Daoy (cell line): ENCODE results near the gene AKR7A3. TPM values are rescaled to one million over a fixed set of nuclear protein-coding genes. Genes with fewer than 3 reads are reported as not detected.
"Not testable (repeated sequence)": the region's sequence is repeated elsewhere in the genome, so short reads cannot be mapped to it uniquely, and the experiment has no call there.

ENCODE experiments used
- DNase-seq: peaks from one replicate; pipeline ENCODE4 v3.0.0-alpha.2; 2015; ENCODE audit warnings: low read depth
- total RNA-seq: library from RNA; depleted of rRNA; stranded (reverse); fragments of >200 nt; shearing (Covaris generic); gene quantifications from 2 replicates; pipeline ENCODE4 v1.2.3, GENCODE V29; 2014

The AKR7A3 gene
- total RNA-seq, 1 experiment from 2014 or later: 0.40 TPM

DNA sequence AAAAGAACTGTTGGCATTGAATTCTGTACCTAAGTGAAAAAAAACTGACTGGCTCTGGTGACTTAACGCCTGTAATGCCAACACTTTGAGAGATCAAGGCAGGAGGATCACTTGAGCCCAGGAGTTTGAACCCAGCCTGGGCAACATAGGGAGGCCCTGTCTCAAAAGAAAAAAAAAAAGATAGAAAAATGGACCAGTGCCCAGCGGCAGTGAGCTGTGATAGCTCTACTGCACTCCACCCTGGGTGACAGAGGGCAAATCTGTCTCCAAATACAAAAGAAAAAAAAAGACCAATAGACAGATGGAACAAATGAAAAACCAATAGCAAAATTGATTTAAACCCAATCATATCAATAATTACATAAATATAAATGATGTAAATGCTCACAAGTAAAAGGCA, 674 bp upstream of the AKR7A3 start:
- DNase-seq: no peak

DNA sequence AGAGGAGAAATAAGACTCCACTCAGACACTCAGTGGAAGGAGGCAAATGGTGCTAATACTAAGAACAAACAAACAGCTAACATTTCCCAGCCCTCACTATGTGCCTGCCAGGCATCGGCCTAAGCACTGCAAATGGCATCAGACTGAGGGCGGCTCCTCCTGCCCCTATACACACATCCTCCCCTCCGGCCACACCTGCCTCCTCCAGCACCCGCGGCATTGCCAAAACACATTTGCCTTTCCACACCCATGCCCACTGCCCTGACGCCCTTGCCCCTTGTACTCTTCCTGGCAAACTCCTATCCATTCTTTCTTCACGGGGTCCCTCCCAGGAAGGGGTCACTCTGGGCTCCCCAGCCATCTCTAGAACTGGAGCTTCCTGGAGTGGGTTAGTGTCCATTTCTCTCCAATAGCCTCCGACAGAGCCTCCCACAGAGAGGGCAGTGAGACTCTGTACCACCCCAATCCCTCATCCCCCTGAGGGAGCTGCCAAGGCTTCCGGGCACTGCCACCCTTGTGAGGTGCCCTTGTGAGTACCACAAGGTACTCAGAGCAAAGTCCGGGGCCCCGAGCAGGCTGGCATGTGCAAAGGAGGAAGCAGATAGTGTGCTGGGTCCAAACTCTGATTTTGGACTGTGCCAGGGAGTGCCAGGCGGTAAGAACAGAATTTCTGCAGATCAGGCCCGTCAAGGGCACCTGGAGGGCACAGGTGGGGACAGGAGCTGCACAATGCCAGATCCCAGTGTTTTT, 959 bp downstream of the AKR7A3 start:
- no peak for DNase-seq

DNA sequence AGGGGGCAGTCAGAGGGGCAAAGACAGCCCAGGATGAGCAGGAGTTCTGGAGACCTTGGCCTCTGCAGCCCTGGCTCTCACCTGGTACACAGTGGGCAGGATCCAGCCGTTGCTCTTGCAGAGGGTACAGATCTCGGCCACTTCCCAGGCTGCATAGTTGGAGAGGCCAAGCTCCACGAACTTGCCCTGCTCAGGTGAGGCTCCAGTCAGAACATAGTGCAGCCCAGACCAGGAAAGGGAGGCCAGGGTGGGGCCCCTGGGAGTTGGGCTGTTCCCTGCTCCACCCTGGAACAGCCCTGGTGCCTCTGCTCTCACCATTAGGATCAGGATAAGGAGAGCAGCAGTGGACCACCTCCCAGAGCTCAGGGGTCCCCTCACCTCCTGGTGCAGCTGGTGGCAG, 2.8 kb downstream of the AKR7A3 start:
- DNase-seq: not testable (repeated sequence)

DNA sequence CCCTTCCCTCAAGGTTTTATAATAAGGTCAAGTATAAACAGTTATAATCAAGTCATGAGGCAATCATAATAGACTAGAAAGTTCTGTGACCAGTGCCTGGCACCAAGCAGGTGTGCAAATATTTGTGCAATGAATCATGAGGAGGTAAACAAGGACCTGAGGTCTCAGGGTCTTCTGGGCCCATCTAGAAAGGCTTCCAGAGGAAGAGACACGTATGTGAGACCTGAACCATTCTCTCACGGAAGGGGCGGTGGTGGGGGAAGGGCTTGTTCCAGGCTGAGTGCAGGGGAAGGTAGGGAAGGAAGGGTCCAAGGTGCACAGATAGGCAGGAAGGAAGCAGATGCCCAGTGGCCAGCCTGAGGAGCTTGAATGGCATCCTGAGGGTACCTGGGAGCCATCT, 3.2 kb downstream of the AKR7A3 start:
- not testable (repeated sequence) for DNase-seq

DNA sequence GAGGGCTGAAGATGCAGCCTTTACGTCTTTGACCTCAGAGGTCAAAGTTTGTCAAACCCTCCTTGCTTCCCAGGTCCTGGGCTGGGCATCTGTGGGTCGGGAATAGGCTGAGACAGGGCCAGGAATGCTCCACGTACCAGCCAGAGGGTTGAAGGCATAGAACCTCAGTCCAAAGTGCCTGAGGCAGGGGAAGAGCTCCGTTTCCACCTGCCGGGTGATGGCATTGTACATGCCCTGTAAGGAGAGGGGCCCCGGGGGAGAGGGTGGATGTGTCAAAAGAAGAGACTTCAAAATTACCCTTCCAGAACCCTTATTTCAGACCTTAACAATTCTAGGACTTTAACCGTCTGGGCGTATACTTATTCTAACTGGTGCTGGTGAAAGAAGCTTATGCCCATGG, 3.7 kb downstream of the AKR7A3 start:
- no peak for DNase-seq

DNA sequence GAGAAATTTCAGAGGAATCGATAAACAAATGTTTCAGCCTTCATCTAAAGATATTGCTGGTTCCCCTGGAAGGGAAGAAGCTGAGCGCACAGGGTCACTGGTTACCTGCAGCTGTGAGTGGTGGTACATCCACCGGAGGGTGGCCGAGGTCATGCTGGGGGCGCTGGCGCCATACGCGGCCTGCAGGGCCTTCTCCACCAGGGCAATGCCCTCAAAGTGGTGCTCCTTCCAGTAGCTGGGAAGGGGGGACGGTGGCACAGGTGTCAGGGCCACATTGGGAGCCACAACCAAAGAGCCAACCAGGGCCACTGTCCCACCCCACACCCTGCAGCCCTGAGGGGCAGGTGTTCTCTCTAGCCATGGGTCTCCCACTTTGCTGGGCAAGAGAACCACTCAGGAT, 4.7 kb downstream of the AKR7A3 start:
- DNase-seq: no peak

DNA sequence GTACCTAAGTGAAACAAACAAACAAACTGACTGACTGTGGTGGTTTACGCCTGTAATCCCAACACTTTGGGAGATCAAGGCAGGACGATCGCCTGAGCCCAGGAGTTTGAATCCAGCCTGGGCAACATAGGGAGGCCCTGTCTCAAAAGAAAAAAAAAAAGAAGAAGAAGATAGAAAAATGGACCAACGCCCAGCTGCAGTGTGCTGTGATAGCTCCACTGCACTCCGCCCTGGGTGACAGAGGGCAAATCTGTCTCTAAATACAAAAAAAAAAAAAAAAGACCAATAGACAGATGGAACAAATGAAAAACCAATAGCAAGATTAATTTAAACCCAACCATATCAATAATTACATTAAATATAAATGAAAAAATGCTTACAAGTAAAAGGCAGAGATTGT, 13.9 kb downstream of the AKR7A3 start:
- DNase-seq: no peak

DNA sequence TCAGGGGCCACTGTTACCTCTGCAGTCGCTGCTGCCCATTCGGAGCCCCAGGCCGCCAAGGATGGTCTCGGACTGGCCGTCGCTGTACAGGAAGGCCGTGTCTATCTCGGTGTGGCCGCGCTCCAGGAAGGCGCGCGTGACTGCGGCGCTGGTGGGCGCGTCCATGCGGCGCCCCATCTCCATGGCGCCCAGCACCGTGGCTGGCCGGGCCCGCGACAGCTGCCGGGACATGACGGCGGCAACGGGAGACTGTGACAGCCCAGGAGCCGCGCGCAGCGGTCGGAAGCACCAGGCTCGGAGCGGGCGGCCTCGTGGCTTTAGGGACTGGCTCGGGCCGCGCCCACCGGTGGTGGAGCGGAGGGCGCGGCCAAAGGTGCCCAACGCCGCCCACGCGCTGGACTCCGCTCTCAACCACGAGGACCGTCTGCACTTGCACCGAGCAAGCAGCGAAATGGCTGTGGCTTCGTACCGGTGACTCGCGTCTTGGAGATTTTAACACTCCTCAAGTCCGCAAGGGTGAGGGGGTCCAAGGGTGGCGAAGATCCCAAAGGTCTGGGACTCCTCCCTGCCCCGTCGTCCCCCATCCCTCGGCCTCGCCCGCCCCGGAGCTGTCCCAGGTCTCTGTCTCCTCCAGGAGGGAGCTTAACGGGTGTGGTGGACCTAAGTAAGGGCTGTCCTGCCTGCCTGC, 14.6 kb downstream of the AKR7A3 start:
- DNase-seq: not testable (repeated sequence)

DNA sequence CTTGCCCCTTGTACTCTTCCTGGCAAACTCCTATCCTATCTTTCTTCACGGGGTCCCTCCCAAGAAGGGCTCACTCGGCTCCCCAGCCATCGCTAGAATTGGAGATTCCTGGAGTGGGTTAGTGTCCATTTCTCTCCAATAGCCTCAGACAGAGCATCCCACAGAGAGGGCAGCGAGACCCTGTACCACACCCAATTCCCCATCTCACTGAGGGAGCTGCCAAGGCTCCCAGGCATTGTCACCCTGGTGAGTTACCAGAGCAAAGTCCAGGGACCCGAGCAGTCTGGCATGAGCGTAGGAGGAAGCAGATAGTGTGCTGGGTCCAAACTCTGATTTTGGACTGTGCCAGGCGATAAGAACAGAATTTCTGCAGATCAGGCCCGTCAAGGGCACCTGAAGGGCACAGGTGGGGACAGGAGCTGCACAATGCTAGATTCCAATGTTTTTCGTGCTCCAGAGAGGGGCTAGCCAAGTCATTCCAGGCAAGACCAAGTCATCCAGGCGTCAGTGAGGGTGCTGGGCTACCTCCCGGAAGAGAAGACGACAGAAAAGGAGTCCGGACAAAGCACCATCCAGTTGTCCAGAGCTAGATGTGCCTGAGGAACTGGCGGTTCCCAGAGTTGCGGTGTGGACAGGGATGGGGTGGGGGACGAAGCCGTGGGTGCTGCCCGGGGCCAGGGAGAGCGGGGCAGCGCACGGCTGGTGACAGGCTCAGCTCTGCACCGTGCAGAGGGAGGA, 15.3 kb downstream of the AKR7A3 start:
- no peak for DNase-seq

DNA sequence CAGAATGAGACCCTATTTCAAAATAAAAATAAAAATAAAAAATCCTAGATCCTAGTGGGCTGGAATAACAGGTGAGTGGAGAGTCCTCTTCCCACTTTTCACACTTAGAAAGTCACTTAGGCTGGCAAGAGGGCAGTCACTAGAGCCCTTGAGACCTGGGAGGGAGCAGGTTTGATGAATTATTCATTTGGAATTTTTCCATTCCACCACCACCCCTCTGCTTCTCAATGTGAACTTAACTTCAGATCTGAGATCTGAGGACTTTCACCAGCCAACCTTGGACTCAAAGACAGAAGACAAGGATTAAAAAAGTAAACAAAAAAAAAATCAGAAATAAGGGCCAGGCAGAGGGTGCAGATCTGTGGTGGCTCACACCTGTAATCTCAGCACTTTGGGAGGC, 16.5 kb downstream of the AKR7A3 start:
- DNase-seq: no peak

DNA sequence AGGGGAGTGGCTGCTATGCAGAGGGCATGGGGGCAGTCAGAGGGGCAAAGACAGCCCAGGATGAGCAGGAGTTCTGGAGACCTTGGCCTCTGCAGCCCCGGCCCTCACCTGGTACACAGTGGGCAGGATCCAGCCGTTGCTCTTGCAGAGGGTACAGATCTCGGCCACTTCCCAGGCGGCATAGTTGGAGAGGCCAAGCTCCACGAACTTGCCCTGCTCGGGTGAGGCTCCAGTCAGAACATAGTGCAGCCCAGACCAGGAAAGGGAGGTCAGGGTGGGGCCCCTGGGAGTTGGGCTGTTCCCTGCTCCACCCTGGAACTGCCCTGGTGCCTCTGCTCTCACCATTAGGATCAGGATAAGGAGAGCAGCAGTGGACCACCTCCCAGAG, 18.2 kb downstream of the AKR7A3 start:
- DNase-seq: not testable (repeated sequence)

DNA sequence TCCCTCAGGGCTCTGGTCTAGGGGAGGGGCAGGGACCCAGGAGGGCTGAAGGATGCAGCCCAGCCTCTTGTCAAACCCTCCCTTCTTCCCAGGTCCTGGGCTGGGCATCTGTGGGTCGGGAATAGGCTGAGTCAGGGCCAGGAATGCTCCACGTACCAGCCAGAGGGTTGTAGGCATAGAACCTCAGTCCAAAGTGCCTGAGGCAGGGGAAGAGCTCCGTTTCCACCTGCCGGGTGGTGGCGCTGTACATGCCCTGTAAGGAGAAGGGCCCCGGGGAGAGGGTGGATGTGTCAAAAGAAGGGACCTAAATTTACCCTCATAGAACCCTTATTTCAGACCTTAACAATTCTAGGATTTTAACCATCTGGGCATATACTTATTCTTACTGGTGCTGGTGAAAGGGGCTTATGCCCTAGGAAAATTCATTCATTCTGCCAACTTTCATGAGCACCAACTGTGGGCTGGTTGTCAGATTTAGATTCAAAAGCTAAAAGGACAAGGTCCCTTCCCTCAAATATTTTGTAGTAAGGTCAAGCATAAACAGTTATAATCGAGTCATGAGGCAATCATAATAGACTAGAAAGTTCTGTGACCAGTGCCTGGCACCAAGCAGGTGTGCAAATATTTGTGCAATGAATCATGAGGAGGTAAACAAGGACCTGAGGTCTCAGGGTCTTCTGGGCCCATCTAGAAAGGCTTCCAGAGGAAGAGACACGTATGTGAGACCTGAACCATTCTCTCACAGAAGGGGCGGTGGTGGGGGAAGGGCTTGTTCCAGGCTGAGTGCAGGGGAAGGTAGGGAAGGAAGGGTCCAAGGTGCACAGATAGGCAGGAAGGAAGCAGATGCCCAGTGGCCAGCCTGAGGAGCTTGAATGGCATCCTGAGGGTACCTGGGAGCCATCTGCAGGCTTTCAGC, 18.9 kb downstream of the AKR7A3 start:
- not testable (repeated sequence) for DNase-seq

DNA sequence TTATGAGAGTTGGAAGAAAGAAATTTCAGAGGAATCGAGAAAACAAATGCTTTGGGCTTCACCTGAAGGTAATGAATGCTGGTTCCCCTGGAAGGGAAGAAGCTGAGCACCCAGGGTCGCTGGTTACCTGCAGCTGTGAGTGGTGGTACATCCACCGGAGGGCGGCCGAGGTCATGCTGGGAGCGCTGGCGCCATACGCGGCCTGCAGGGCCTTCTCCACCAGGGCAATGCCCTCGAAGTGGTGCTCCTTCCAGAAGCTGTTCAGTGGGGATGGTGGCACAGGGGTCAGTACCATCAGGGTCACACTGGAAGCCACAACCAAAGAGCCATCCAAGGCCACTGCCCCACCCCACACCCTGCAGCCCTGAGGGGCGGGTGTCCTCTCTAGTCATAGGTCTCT, 20.1 kb downstream of the AKR7A3 start:
- no peak for DNase-seq

DNA sequence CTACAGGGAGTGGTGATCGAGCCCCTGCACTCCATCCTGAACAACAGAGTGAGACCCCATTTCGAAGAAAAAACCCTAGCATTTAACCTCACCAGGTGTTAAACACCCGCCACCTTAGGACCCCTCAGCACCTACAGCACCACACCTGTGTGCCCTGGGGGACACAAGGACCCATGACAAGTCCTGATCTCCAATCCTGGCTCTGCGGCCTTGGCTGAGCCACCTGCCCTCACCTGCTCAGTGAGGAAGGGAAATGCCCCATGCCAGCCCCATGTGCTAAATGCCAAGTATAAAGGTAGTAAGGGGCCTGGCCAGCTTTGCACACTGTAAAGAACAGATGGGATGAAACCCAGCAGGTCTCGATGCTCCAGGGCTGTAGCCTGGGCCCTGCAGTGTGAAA, 25.8 kb downstream of the AKR7A3 start:
- no peak for DNase-seq

DNA sequence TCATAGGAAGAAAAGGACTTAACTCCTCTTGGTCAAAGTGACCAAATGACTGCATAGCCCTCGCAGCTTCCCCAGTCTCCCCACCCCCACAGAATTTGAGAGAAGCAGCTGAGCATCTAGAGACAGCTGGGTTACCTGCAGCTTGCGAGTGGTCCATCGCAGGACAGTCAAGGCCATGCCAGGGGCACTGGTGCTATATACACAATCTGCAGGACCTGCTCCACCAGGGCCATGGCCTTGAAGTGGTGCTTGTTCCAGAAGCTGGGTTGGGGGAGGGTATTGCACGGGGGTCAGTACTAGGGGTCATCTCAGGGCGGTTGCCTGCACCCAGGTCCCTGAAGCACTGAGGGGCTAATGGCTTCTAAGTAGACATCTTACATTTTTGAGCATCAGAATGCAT, 26.5 kb downstream of the AKR7A3 start:
- no peak for DNase-seq

DNA sequence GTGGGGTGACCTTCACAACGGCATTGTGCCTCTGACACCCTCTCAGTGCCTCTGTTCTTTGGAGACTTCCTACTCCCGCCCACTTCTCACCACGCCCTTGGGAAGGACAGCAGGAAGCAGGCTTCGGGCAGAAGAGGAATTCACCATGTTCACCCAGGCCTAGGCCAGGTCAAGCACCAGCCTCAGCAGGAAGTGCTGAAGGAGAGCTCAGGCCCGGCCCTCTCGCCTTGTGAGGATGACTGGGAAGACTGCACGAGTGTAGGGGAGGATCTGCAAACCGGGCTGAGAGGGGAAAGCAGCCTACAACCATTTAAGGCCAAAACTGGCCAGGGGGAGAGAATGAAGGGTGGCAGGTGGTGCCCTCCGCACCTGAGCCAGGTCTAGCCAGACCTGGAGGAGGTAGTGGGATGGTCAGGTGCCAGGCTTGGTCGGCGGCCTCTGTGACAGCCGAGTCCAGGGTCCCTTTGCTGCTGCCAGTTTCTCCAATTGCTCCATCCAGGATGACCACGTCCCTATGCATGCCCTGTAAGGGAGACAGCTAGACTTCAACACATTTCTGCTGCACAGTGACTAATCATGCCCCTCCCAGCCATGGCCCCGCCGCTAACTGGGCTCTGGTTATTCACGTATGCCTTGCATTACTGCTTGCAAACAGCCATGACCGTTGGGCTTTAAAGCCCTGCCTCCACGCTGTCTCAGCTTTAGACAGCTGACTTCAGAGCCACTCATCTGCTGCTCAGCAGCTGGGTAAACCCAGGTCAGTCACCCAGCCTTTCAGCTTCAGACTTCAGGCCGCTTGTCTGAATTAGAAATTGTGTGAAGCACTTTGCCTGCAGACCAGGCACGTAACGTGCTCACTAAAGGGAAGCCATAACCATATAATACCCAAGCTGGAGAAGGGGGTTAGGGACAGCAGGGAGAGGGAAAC, 28.1 kb downstream of the AKR7A3 start:
- peak; percentile 71 for DNase-seq

DNA sequence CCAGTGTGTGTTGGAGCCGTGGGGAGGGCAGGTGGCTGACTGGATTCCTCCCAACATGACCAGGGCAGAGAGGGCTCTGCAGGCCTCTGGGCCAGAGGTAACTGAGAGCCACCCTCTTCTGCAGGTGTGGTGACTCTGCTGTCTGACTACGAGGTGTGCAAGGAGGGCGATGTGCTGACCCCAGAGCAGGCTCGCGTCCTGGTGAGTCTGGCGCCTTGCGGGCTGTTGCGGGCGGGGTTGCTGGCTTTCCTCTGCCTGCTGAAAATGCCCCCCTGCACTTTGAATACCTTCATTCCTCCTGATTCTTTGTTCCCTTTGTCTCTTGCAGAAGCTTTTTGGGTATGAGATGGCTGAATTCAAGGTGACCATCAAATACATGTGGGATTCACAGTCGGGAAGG, 30.2 kb downstream of the AKR7A3 start:
- DNase-seq: no peak

DNA sequence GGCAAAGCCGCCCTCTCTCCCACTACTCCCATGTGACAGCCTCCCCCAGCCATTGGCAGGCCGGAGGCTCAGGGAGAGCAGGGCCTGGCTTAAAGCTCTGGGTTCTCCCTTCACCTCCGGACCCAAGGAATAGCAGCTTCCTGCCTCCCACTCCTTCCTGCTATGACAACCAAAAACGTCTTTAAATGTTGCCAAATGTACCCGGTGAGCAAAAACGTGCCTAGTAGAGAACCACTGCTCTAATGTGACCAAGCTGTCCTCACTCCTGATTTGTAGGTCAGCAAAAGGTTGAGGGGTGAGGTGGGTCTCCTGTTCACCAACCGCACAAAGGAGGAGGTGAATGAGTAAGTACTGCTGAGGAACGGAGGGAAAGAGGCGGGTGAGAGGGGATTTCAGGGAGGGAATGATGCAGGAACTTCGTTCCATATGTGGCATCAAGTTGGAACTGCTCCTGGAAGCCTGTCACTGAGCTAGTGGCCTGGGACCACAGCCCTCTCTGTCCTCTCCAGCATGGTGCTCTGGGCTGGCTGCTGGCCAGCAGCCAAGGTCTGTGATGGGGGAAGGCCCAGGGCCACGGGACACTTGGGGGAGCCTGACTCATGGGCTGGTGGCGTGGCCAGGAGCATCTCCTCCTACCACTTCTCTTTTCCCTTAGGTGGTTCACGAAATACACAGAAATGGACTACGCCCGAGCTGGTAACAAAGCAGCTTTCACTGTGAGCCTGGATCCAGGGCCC, 31.2 kb downstream of the AKR7A3 start:
- DNase-seq: peak; percentile 39

DNA sequence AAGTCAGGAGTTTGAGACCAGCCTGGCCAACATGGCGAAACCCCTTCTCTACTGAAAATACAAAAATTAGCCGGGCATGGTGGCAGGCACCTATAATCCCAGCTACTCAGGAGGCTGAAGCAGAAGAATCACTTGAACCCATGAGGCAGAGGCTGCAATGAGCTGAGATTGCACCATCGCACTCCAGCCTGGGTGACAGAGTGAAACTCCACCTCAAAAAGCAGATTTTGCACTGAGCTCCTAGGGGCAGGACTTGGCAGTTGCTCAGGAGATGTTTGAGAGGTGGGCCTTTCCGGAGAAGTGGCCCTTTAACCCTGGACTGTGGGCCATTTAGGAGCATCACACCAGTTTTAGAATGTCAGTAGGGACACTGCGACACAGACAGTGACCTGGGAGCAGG, 32.3 kb downstream of the AKR7A3 start:
- not testable (repeated sequence) for DNase-seq

DNA sequence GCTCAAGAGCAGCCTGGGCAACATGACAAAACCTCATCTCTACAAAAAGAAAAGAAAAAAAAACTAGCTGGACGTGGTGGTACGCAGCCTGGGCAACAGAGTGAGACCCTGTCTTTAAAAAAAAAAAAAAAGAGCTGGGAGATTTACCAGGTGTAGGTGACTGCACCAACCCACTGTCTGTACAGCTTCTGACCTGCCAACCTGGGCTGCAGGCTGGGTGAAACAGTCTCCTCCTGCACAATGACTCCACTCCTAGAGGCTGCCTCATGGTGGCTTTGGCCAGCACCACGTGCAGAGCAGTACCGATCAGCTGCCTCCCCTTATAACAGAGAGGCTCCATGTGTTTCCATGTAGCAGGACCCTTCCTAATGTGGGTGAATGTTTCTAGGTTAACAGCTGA, 33.3 kb downstream of the AKR7A3 start:
- no peak for DNase-seq
